ENCODE results near the gene FCHSD2.
A peak's percentile ranks its signal among the peaks of the same experiment; 100 is the strongest.

FCHSD2 gene

DNA sequence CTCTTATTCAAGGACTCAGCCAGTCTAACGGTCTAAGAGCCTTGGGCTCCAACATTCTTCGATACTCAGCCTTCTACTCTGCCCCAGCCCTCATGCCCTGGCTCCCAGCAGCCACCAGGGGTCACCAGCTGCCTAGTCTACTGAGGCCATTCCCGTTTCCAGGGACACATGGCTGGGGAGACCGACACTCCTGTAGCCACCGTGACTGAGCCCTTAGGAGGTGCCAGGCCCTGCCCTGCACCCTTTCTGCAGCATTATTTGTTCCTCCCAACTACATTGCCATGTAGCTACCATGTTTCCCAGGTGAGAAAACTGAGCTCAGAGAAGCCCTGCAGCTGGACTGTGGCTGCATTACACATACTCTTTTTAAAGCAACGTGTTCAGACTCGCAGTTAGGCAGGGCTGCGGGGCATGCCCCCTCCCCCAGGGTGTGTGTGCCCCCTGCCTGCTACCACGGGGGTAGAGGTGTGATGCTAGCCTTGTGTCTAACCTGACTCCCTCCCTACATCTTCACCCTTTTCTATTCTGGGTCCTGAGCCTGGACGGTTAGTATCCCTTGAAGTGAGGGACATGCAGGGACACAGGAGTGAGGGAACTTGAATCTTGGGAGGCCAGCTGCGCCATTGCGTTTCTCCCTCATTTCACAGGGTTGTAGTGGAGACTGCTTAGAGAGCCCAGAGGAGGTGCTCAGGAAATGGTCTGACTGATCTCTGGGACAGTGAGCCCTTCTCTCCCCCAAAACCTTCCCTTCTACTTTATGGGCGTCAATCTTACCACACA, 310.4 kb downstream of the FCHSD2 start:
- peak; percentile 62 to 73 for ATAC-seq

GRCh38 chr11:72829884-72830533, 312.1 kb downstream of the FCHSD2 start:
- ATAC-seq = no peak

GRCh38 chr11:72829178-72829577, 312.9 kb downstream of the FCHSD2 start:
- no peak for ATAC-seq

DNA sequence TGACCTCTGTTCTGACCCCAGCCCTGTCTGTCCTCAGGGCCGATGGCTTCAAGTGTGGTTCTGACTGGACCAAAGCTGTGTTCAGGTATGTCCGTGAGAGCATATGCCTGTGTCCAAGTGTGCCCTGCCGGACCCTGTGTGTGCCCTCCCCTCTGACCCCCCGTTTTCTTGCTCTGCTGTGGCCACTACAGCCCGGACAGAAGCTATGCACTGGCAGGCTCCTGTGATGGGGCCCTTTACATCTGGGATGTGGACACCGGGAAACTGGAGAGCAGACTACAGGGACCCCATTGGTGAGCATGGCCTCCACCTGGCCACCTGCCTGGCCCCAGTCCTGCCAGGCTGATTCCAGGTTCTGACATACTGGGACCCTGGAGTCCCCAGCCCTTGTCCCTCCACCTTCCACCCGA, 313.4 kb downstream of the FCHSD2 start:
- ATAC-seq = no peak

DNA sequence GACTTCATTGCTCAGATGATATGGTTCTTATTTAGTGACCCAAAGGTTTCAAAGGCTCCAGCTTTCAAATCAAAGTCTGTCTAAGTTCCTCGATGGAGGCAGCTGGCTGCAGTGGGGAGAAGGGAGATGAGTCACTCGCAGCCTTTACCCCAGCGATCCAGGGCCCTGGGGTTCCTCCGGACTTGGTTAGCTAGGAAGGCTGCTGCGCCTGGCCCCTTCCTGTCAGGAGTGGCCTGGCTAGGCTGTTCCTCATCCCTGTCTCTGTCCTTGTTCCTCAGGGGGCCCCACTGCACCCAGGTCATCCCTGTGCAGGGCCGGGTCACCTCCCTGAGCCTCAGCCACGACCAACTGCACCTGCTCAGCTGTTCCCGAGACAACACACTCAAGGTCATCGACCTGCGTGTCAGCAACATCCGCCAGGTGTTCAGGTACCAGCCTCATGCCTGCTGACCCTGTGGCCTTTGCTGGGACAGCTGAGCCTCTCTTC, 314.0 kb downstream of the FCHSD2 start:
- ATAC-seq = peak; percentile 19 to 20

GRCh38 chr11:72827656-72828055, 314.5 kb downstream of the FCHSD2 start:
- peak; percentile 59 to 75 for ATAC-seq

GRCh38 chr11:72826942-72827480, 315.1 kb downstream of the FCHSD2 start:
- ATAC-seq = no peak

GRCh38 chr11:72826191-72826941, 315.8 kb downstream of the FCHSD2 start:
- ATAC-seq = no peak

GRCh38 chr11:72825661-72826060, 316.5 kb downstream of the FCHSD2 start:
- no peak for ATAC-seq

DNA sequence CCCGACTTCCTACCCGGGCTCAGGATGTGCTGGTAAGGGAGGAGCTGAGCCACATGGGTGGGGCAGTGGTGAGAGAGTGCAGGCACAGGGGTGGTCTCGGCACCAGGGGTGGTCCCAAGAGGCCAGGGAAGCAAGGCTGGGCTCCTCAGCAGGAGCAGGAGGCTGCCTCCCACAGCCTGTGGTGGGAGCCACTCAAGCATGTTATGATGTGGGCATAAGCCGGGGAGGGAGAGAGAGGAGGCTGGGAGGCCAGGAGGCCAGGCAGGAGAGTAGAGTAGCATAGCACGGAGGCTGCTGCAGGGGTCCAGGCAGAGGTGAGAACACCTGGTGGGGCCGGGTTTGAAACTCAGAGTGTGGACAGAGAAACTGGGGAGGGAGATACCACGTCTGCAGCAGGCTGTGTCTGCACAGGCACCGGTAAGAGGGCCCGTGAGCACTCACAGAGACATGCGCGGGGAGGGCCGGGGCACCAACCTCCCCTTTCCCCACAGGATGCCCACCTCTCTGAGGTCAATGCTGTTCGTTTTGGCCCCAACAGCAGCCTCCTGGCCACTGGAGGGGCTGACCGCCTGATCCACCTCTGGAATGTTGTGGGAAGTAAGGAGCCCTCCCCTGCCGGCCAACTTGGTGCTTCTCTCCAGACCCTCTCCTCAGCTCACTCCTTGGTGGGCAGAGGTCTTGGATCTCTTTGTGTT, 317.2 kb downstream of the FCHSD2 start:
- ATAC-seq = no peak

DNA sequence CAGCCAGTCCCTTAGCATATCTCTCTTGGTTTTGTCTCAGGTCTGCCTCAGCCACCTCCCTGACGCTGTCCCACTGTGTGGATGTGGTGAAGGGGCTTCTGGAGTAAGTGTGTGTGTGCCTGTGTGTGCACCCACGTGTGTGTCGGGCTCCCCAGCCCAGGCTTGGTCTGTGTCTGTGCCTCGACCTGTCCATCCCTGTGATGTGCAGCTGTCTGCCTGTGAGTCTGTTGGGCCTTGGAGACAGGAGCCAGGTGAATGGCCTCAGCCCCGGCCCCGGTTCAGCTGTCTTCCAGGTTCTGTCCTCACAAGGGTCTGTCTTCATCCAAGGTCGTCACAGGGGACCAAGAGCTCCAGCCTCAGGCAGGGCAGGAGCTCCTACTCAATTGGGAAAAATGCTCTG, 318.1 kb downstream of the FCHSD2 start:
- ATAC-seq = no peak

GRCh38 chr11:72823105-72823804, 318.9 kb downstream of the FCHSD2 start:
- no peak for ATAC-seq

DNA sequence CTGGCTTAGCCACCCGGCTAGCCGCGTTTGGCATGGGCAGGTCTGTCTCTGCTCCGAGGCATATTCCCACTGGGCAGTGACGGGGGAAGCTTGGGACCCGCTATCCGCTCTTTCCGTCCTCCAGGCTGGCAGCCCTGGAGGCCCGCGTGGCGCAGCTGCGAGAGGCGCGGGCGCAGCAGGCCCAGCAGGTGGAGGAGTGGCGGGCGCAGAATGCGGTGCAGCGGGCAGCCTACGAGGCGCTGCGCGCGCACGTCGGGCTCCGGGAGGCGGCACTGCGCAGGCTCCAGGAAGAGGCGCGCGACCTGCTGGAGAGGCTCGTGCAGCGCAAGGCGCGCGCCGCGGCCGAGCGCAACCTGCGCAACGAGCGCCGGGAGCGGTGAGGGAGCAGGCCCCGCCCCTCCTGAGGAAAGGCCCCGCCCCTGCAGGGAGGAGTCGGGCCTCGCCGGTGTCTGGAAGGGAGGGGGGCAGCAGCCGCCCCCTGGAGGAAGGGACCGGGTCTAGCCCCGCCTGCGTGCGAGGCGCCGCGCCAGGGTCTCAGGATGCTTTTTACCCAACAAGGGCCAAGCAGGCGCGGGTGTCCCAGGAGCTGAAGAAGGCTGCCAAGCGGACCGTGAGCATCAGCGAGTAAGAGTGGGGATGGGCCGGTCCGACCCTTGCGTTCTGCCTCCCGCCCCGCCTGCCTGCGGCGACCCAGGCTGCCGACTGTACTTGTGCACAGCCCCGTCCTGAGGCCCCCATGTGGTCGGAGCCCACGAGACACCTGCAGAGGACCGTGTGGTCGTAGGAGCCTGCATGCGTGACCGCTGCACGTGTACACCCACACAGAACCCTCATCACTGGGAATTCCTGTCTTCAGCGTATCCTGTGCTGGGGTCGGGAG, 320.0 kb downstream of the FCHSD2 start:
- ATAC-seq = peak; percentile 77 to 84

DNA sequence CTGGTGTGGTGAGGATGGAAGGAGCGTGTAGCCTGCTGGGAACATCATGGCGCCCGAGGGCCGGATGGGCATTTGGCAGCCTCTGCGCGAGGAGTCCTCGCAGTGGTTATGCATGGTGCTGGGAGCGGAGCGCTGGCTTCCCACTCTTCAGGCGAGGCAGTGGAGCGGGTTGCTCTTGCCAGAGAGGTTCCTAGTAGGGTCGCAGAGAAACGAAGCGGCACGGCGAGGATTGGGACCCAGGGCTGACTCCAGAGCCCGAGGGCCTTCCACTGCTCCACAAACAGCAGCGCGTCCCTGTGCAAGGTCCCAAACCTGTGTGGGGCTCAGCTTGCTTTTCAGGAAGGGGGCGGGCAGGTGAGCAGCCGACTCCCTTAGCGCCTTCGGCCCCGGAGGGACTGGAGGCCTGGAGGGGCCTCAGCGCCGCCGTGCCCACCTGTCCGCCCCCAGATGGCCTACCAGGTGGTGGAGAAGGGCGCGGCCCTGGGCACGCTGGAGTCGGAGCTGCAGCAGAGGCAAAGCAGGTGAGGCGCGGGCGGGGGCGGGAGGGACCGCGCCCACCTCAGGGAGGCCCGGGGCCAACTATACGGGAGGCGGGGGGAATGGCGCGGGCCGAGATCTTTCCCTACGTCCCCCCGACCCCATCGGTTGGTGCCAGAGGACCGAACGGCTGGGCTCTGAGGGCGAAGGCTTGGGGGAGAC, 320.7 kb downstream of the FCHSD2 start:
- no peak for ATAC-seq

DNA sequence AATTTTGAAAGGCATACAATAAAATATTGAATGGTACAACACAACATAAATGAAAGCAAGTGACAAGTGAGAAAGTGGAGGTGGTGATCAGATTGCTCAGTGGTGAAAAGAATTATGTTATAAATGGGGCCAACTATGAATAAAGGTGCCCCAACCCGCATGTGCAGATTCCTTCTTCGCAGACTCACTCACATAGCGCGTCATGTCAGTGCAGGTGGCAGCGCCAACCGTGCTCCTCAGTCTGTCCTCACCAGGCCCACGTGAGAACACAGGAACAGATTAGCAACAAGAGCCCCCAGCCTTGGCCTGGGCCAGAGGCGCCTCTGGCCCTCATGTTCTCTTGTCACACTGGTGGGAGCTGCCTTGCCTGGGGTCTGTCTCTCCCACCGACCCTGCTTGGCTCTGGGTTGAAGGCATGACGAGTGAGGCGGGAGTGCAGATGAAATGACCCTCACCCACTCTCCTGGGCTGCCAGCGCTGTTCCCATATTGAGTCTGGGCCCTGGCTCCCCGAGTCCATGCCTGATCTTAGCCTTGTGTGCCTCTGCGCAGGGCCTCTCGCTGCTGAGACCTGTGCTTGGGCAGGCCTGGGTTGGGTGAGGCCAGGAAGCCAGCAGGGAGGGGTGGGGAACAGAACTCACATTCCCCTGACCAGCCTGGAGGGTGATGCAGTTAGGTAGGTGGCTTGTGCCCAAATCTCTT, 321.5 kb downstream of the FCHSD2 start:
- no peak for ATAC-seq

GRCh38 chr11:72818971-72819370, 323.1 kb downstream of the FCHSD2 start:
- ATAC-seq = no peak

GRCh38 chr11:72817966-72818365, 324.2 kb downstream of the FCHSD2 start:
- ATAC-seq = no peak

GRCh38 chr11:72816404-72816990, 325.6 kb downstream of the FCHSD2 start:
- ATAC-seq = no peak

DNA sequence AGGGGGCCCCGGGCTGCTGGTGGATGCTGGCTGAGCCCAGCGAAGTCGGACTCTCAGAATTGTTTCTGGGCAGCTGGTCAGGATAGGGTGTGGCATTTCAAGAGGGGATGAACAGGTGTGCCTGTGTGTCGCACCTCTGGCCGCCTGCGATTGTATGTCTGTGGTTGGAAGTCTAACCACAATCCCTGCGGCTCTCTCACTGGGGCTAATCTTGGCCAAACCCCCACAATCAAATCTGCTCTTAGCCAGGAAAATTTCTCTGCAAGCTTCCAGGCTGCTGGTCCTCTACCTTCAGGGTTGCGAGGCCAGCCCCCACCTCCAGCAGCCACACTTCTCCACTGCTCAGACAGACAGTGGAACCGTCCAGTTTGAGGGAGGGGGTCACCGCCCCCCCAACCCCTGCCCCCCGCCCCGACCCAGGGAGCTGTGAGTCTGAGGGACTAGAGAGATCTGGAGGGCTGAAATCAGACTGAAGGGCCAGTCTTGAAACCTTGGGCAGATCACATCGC, 327.0 kb downstream of the FCHSD2 start:
- ATAC-seq = no peak
